Brain pericyte (primary cell): ENCODE data around the gene ZIC4.

ENCODE experiments used
- DNase-seq: peaks from one replicate; pipeline ENCODE4 v3.0.0-alpha.2; 2012; ENCODE audit warnings: low read depth, low spot score

ZIC4 gene

DNA sequence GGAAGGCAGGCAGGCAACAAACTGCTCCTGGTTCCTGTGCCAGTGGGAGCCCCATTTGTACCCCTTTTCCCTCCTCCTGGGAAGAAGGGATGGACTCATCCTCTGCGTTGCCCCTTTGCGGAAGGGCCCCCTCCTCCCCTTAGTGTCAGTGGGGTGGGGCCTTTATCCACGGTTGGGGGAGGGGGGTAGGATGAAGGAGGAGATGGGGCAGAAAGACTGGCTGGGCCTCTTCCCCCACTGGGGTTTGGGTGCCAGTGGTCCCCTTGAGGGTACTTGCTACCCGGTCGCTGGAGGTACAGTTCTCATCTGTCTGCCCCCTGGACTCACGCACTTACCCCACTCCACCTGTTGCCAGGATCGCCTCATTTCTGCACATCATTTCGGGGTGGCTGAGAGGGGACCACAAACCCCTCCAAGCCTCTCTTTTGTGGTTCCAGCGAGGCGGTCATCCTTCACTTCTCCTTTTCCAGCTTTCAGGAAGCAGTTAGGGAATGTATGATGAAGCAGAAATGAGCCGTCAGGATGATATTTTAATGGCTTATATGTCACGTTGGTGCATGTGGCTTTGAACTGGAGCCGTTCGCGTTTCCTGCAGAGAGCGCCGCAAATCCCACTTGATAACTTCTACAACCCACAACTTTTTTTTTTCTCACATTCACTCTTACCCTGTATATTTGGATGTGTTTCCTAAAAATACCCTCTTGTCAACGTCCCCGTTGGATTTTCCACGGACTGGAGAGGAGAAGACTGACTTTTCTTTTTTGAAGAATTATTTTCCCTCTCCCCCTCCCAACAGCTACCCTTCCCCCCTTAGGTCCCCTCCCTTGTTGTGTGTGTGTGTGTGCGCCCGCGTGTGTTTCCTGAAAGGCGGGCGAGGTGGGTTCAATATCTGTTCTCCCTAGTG, at the start of gene ZIC4:
Gene ZIC4 (minus strand): TSS at position 516 of the 904 bp plus-strand sequence. CDS start 3,746 bp downstream, outside the sequence.
- no peak for DNase-seq

DNA sequence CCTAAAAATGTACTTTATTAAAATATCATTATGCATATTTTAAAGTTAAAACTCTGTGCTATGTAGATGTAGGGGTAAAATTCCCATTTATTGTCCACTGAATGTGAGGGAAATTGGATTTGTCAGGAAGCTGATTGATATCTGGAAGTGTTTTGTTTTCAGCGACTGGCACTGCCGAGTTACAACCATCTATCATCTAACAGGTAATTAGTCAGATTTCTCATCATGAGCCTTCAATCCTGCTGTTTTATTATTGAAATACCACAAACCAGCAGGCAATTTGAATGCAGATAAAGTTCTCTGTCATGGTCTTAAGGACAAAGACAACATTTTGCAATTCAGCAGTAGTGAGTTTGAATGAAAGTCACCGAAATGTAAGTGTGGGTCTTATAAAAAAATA, 43.3 kb upstream of the ZIC4 start:
- no peak for DNase-seq

DNA sequence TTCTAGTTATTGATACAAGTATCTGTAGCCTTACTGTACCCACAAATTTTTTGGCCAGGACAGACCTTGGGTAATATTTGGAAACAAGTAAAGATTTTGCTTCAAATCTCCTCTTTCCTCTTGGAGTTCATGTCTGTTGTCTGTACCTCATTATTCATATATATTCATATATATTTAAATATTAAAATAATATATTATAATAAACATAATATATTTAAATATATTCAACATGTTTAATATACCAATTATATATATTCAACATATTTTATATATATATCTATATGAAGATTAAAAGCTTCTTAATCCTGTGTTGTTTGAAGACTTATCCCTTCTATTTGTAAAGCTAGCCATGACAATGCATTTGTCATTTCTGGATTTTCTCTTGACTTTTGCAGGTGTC, 40.9 kb upstream of the ZIC4 start:
- no peak for DNase-seq

DNA sequence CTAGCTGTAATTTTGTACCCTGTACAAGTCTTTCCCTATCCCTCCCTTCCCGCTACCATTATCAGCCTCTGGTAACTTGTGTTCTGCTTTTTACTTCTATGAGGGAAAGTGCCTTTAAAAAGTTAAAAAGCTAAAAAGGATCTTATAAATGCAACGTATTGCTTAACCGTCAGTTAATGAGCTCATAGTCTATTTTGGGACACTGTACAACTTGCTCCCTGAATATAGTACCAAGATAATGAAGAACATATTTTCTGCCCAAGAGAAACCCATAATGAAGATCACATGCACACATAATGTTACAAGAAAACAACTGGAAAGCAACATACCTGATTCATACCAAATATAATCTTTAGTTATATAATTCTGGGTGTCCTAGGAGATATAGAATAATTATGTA, 25.4 kb upstream of the ZIC4 start:
- peak; percentile 20 for DNase-seq

DNA sequence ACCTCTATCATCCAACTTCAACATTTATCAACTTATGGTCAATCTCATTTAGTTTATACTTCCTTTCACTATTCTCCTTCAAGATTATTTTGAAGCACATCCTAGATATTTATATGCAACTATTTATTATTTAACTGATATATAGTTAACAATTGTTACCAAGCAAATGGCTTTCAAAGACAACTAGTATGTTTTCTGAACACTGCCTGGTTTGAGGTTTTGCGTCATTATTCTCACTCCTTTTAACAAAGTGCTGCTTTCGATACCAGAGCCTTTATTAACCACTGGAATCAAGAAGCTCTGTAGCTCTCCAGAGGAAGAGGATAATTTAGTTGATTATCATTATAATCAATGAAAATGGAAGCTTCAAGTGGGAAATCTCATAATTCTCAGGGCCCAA, 22.4 kb upstream of the ZIC4 start:
- no peak for DNase-seq

DNA sequence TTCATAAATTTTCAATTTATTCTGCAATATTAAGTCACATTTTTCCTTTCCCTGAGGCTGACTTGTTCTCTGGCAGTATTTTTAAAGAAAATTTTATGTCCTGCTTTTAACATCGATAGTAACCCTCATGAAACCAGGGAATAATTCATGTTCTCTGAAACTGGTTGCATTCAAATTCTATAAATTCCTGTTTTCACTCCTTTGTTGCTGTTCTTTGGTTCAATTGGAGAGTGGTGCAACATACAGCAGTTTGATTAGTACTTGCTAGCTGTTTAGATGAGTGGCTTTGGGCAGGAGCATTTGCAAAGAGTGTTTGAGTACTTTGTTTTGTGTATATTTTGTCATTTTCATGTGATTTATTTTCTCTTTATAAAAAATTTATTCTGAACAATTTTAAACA, 22.0 kb upstream of the ZIC4 start:
- DNase-seq: peak; percentile 22

DNA sequence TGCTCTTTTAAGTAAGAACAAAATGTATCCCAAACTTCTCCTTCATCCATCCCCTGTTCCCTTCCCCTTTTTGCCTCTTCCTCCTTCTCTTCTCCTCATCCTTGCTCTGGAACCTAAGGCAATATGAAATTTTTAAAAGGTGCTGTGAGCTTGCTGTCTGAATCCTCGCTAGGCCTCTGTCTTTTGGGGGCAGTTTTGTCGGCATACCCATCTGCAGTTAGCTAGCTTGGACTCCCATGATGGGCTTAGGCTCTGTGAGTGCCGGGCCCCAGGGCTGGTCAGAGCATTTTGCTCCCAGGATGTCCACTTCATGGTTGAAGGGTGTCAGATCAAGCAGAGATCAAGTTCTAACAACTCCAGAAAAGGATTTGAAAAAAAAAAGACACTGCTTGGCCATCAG, 21.4 kb upstream of the ZIC4 start:
- DNase-seq: peak; percentile 32

DNA sequence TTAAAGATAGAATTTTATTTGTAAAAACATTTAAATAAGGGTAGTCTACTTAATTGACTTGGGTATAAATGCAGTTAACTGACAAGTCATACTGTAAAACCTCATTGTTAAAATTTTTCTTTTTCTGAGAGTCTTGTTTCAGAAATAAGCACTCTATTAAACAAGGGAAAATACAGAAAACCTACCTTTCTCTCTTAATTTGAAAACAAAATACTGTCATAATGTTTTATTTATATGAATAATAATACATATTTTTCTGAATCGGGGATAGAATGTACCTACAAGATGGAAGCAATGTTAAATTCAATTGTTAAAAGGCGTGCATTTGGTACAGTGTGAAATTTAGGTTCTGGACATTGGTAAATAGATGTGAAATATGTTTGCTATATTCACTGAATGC, 20.6 kb upstream of the ZIC4 start:
- DNase-seq: peak; percentile 22

DNA sequence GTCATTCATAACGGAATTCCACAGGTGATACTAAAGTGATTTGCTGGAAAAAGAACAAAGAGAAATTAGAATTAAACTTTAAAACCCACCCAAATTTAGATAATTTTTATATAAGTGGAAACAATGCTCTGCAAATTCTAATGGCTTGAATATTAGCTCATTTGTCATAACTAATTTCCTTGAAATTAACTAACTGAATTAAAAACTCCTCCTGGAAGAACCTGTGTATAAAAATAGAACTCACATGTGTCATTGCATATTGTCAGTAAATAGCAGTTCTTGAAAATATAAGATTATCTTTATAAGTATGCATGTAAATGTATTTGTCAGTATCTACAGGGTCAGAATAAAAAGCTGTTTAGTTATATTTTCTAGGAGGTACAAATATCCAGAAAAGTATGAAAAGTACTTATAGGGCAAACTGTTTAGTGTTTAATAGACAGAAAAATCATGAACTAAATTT, 19.1 kb upstream of the ZIC4 start:
- no peak for DNase-seq

DNA sequence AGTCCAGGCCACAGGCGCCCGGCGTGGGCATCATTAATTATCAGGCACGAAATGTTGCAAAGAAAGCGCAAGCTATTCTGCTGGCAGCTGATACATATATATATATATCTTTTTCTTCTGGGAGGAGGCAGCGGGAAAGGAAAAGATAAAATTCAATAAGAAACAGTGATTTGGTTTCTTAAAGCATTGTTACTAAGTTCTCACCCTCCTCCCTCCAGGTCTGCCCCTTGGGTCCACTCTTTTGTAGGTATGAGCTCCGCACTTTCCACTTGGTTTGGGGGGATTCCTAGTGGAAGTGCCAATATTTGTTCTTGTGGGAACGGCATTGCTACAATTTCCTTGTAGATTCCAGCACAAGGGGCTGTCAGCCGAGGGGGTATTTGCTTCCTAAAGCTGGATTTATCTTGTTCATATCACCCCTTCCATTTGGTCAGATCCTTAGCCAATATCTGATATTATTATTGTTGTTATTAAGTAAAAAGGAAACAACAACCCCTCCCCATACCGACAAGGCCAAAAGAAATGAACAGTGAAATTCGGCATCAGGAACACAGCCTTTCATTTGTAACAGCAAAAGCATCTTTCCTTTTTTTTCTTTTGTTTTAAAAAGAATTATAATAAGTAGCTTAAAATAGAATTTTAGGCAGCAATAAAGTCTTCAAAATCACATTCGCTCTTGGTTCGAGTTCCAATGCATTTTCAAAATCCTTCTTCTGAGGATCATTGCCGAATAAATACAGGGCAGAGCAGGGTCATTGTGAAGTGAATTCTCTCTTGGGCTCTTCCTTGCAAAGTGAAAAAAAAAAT, 18.4 kb upstream of the ZIC4 start:
- peak; percentile 83 for DNase-seq

DNA sequence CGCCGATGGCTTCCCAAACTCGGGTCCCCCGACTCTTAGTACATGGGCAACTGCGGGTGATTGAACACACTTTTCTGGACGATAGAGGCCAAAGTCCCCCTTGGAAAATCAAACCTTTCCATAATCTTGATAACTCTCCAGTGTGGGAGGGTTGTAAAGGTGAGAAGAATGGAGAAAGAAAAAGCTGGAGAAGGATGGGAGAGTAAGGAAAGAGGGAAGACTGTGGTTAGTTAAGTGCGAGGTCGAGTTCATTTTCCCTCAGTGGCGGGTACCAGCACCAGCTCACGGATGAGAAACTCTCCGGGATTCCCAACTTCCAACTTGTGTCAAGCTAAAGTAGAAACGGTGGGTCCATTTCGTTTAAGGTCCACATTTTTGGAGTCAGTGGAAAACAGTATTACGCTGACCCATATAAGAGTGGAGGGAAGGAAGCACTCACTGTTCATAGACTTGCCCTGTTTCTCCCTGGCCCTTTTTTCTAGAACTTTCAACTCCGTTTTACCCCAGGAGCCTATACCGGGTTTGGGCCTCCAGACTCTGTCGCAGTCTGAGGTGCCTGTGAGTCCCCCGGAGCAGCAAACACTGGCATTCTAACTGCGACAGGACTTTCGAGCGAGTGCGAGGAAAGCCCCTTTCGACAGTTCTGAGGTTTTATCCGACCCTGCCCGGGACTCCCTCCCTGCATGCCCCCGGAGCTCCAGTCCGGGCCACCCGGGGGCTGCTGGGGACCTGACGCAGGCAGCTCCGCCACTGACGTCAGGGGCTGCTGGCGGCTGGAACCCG, 17.6 kb upstream of the ZIC4 start:
- DNase-seq: no peak

DNA sequence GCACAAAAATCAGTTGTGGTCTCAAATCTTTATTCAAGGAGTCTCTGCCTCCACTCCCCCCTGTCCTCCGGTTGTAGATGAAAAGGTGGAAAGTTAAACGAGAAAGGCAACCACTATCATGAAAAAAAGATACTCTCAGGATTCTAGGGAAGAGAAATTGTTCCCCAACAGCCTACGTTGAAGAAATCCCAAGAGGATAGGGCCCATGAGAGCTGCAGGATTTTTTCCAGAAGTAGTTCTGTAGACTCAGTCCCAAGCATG, 17.1 kb upstream of the ZIC4 start:
- peak; percentile 58 for DNase-seq

DNA sequence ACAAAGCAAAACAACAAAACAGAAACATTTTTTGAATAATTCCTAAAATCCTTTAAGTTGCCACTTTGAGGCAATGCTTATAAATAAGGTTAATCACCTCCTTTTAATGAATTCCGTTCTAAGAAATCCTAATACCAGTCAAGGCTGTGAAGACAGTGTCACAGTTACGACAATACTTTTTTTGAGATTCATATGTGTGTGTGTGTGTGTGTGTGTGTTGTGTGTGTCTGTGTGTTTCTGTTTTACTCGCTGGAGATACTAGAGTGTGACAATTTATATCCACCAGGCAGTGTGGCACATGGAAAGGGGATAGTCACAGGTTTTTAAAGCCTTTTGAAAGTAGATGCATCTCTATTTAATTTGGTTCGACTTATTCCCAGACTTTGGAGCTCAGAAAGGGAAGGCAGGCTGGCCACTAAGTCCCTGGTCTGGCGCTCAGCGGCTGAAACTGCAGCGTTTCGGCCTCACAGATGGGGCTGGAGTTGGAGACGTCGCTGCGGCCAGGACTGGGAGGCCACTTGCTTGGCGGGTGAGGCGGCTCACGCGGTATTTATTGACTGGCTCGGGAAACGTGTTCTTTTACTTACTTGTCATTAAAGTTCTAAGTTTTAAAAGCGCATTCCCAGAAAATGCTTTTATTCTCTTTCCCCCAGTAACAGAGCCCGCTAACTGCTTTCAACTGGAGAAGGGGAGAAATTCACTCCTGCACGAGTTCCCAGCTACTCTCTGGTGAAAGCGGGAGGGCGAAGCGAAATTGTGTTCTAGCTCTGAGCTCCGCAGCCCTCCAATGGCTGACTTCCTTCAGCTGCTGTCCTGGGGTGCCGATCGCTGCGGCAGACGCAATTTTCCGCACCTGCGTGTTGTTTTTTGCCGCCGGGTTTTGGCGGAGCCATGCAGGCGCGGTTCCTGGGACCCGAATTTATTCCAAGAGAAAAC, 16.5 kb upstream of the ZIC4 start:
- peak; percentile 57 for DNase-seq

DNA sequence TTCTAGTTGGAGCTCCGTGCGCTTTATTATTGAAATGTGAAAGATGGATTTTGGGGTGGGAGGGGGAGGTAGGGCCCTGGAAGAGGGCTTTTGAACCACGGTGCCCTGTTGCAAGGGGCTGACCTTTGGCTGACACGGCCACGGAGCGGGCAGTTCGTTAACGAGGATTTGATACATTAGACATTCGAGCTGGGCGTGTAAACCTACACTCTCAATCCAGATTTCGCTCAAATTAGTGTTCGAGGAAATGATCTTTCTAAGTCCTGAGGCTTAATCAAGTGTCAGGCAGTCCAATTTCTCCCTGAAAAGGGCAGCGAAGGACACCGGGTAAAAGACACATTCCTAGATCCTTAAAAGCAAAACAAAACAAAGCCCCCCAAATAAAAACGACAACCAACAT, 15.9 kb upstream of the ZIC4 start:
- DNase-seq: peak; percentile 41

DNA sequence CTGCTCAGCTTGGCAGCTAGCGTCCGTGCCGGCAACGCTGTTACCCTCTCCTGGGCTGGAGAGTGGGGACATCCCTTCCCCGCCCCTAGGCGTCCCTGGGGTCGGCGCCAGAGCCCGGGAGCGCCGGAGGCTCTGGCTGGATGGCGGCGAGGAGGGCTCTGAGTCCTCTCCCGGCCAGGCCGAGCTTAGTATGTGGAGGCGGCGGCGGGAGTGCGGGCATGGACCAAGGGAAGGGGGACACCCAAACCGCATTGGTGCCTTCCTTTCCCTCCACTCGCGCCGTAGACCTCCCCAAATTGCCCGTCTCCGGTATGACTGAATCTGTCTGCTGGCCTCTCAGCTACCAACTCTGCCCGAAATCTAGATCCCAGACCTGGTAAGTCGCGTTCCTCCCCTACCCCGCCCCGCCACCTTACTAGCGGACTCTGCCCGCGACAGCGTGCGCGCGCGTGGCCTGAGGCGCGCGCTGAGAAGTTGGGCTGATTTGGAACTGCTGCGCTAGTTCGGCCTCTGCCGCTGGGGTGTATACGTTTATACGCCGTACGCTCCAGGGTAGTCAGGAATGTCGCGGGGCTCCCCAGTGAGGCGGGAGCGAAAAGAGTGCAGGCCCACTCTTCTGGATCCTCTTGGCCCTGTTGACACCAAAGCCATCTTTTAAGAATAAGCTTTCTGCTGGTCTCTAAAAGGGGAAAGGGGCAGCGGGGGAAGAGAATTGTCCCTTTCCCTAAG, 15.0 kb upstream of the ZIC4 start:
- DNase-seq: peak; percentile 77

DNA sequence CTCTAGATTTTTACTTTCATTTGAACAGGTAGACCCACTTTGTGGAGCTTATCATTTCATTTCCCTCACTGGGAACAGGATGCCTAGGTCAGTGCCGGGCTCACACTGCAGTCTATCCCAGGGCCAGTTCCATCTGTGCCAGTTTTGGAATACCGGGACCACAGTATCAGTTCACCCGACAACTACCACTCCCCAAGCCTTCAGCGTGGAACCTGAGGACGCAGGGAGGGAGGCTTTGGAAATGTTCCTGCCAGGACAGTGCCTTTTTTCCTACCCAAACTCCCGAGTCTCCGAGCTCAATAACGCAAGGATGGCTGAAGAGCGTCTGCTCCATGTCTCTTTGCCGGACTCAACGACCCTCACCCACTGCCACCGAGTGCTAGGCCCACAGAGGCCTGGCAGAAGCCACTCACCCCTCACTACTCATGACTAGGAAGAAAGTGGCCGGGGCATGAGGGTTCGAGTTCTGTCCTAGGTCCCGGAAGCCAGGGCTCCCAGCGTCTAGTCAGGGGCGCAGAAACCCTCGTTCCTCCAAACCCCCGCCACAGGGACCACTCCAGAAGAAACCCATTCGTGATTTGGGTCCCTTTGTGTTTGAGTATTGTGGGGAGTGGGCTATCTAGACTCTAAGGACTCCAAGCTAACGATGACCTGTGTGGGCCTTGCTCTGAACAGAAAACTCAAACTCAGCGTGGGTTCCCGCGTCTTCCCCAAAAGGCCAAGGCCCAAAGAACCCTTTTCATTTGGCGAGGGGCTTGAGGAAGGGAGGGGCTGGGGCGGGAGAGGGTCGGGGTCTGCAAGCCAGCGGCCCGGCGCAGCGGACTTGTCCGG, 14.2 kb upstream of the ZIC4 start:
- DNase-seq: peak; percentile 36

DNA sequence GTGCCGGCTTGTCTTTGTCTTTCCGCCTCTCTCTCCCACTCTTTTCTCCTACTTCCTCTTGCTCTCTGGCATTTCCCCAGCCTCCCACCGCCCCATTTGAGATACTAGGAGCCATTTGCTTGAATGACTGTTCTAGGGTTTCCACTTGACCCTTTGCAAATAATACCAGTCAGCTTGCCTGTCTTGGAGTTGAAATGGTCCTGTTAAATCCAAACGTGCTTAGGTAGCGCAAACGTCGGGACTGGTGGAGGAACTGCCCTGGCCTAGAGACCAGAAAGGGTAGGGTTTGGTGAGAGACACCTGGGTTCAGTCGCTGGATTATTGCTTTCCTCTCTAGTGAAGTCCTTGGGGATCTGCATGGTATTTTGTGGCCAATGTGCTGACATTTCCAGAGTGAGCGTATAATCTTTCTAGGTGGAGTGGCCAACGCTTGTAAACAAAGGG, 13.5 kb upstream of the ZIC4 start:
- peak; percentile 36 for DNase-seq

DNA sequence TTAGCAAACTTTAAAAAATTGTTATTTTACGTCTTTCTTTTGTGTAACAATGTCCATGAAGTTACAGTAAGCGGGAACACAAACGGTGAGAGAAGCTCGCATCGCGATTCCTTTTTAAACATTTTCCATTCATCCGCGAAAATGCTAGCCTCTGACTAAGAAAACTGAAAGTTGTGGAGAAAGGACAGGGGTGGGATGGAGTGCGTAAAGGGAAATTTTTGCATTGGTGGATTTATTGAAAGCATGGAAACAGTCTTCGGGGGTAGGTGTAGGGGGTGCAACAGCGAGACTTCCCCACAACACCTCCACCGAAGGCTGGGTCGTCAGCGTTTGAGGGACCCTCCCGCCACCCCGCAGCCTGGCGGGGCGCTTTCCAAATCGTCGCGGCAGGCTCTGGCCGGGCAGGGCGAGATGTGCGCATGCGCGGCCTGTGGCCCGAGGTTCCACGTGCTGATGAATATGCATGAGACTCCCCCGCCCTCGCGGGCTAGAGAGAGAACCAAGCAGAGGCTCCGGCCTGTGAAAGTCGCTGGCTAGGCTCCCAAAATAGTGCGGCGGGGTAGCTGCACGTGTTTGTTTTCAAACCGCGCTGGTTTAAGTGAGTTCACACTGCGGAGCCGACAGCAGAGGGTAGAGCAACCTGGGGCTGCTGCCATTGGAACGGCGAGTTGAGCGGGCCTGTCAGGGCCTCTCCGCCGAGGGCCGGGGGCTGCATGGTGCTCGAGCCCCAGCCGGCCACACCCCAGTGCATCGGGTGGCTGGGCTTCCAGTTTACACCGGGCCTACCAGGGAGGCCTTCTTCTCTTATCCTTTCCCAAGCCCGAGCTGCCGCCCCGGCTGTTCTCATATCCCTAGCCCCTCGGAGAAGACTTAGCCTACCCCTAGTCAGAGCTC, 12.7 kb upstream of the ZIC4 start:
- peak; percentile 97 for DNase-seq
